Spinal cord (tissue), 10 donors: Measurements from ENCODE around the gene CHERP. TPM values are rescaled to one million over a fixed set of nuclear protein-coding genes. Genes with fewer than 3 reads are reported as not detected.
"Not testable (repeated sequence)": the region's sequence is repeated elsewhere in the genome, so short reads cannot be mapped to it uniquely, and the experiment has no call there.

Source experiments
- DNase-seq, 6 donors: peaks; one replicate each; pipeline versions ENCODE4 v3.0.0 to v3.0.0-alpha.2; 2013 to 2015; ENCODE audit warnings: low spot score in 6 of 6, low read depth in 4 of 6
- H3K27ac ChIP-seq: one replicate; pipeline ENCODE4 v1.5.1; 2013; ENCODE audit warnings: low read depth, low read length, control low read depth
- H3K27me3 ChIP-seq: one replicate; pipeline ENCODE4 v1.6.1; 2013; ENCODE audit warnings: low read length; ENCODE audit not compliant: control insufficient read depth, insufficient read depth
- H3K36me3 ChIP-seq: one replicate; pipeline ENCODE4 v1.6.1; 2013; ENCODE audit warnings: low read length; ENCODE audit not compliant: control insufficient read depth, insufficient read depth
- H3K4me1 ChIP-seq: one replicate; pipeline ENCODE4 v1.6.1; 2013; ENCODE audit warnings: low read length; ENCODE audit not compliant: control insufficient read depth, insufficient read depth
- H3K4me3 ChIP-seq: one replicate; pipeline ENCODE4 v1.5.1; 2013; ENCODE audit warnings: low read depth, low read length, control low read depth
- H3K9me3 ChIP-seq: one replicate; pipeline ENCODE4 v1.6.1; 2013; ENCODE audit warnings: low read length; ENCODE audit not compliant: control insufficient read depth, insufficient read depth
- WGBS: methylation state at CpG from one replicate; pipeline ENCODE4 v1.1.5; 2013; ENCODE audit warnings: missing lambda C conversion rate; ENCODE audit not compliant: insufficient coverage; 5-methylcytosine and 5-hydroxymethylcytosine counted together
- polyA plus RNA-seq, 2 donors: library from polyadenylated mRNA; unstranded; fragments of 120-200 nt; gene quantifications; one replicate each; pipeline ENCODE4 v1.2.1, GENCODE V29; 2013; ENCODE audit not compliant: insufficient read length in 2 of 2
- total RNA-seq, 2 donors: library from RNA; depleted of rRNA in 1 of 2; stranded (reverse); fragments of 120-200 nt in 1 of 2; fragments of >200 nt in 1 of 2; gene quantifications; one replicate each; pipeline versions ENCODE4 v1.2.3 to v1.2.4, GENCODE V29; 2013 to 2014
- donor health status: healthy.

Gene CHERP
- total and polyA plus RNA-seq, 4 donors: 6.2 to 58.3 (median 33.6) TPM

GRCh38 chr19:16514383-16515019 lies 27.7 kb downstream of the CHERP start:
- H3K27ac ChIP-seq: no peak overlapping the region
- no peak overlapping the region for H3K4me3 ChIP-seq
- DNase-seq: no peak
- H3K36me3 ChIP-seq: peaks cover 96% of the 10 kb centered on the region
- no peaks in the 10 kb centered on the region for H3K27me3 ChIP-seq
- H3K9me3 ChIP-seq: no peaks in the 10 kb centered on the region
- peaks cover 11% of the 10 kb centered on the region for H3K4me1 ChIP-seq
- WGBS: 91% methylated on average over 20 of the region's 24 CpGs

GRCh38 chr19:16512611-16513010 lies 29.6 kb downstream of the CHERP start:
- H3K27me3 ChIP-seq, H3K4me3 ChIP-seq, H3K9me3 ChIP-seq, DNase-seq, H3K27ac ChIP-seq: not testable (repeated sequence)
- H3K36me3 ChIP-seq: peaks cover 88% of the 10 kb centered on the region
- 95% methylated on average over 8 of the region's 10 CpGs for WGBS
- H3K4me1 ChIP-seq: peaks cover 20% of the 10 kb centered on the region

DNA sequence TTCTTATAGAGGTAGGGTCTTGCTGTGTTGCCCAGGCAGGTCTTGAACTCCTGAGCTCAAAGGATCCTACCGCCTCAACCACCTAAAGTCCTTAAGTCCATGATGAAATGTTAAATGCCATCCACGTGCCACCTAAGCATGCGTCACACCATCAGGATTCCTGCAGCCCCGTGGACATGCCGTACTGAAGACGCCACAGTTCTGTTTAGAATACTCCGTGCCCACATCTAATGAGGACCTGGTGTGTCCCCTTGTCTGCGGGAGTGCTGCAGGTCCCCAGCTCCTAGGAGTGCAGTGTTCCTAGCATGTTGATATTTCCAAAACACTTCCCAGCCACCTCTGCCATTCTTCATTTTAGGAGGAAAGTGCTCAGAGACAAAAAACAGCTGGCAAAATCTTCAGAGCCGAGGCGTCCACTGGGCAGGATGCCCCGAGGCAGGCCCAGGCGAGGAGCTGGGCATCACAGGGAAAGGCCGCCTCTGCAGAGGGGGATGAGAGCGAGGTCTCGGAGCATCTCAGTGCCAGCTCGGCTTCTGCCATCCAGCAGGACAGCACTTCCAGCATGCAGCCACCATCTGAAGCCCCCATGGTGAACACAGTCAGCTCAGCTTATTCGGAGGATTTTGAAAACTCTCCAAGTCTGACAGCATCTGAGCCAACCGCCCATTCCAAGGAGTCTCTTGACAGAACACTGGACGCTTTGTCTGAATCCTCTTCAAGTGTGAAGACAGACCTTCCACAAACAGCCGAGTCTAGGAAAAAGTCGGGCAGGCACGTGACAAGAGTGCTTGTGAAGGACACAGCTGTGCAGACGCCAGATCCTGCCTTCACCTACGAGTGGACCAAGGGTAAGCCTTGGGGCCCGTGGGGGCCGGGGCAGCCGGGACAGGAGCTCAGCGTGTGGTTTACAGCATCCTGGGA lies 32.8 kb downstream of the CHERP start:
- peak; percentile 70 to 96 (median 82) for DNase-seq
- no peak overlapping the region for H3K4me3 ChIP-seq
- 56% methylated on average over 26 of the region's 28 CpGs for WGBS
- peaks cover 65% of the 10 kb centered on the region for H3K36me3 ChIP-seq
- H3K9me3 ChIP-seq: no peaks in the 10 kb centered on the region
- peak overlapping the region; percentile 84 for H3K27ac ChIP-seq
- peaks cover 20% of the 10 kb centered on the region for H3K4me1 ChIP-seq
- H3K27me3 ChIP-seq: no peaks in the 10 kb centered on the region

- H3K36me3 ChIP-seq: peaks cover 65% of the 10 kb centered on the region
- no peak overlapping the region for H3K4me3 ChIP-seq
Measured at GRCh38 chr19:16508546-16508945, 33.7 kb downstream of the CHERP start.

DNA sequence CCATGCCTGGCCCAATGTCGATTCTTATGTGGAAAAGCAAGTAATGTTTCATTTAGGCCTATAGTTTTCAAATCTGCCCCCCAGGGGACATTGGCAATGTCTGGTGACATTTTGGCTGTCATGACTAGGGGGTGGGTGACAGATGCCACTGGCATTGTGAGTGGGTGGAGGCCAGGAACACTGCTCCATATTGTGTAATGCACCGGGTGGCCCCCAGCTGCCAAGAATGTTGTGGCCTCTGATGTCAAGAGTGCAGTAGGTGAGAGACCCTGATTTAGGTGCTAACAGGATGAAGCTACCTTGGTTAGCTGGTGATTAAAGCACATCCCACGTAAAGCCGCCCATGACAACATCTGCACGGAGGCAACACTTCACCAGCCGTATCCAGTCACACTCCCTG lies 35.3 kb downstream of the CHERP start:
- 96% methylated on average over 5 of the region's 6 CpGs for WGBS
- Histone ChIP-seq H3K4me3 (no peak overlapping the region), H3K27ac (no peak overlapping the region), H3K27me3 (no peaks in the 10 kb centered on the region), H3K36me3 (peaks cover 64% of the 10 kb centered on the region), H3K4me1 (peaks cover 20% of the 10 kb centered on the region), H3K9me3 (no peaks in the 10 kb centered on the region)
- no peak for DNase-seq

More at GRCh38 chr19:16508546-16508945, 33.7 kb downstream of the CHERP start:
- no peak for DNase-seq
- H3K4me1 ChIP-seq: peaks cover 20% of the 10 kb centered on the region
- H3K27ac ChIP-seq: no peak overlapping the region
- H3K27me3 ChIP-seq: no peaks in the 10 kb centered on the region
- H3K9me3 ChIP-seq: no peaks in the 10 kb centered on the region
- WGBS: 100% methylated on average over 2 of the region's 5 CpGs

DNA sequence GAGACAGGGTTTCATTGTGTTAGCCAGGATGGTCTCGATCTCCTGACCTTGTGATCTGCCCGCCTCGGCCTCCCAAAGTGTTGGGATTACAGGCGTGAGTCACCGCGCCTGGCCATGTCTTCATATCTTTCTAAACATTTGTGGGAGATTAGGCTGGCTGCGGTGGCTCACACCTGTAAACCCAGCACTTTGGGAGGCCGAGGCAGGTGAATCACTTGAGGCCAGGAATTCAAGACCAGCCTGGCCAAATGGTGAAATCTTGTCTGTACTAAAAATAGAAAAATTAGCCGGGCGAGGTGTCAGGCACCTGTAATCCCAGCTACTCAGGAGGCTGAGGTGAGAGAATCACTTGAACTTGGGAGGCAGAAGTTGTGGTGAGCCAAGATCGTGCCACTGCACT lies 36.1 kb downstream of the CHERP start:
- 100% methylated on average over 4 of the region's 11 CpGs for WGBS
- not testable (repeated sequence) for H3K4me3 ChIP-seq

DNA sequence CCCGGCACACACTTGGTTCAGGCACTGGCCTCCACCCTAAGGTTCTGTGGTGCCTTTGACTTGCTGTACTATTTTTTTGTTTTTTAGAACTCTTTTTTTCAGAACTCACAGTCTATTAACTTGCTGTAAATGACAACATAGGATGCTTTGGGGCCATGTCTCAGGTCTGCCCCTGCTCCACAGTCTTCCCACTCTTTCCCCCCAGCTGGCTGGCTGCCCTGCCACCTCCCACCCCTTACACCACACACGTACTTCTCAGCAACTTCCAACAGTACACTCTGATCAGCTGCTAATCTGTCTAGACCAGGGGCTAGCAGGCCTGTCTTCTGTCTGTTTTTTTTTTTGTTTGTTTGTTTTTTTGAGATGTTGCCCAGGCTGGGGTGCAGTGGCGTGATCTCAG lies 38.0 kb downstream of the CHERP start:
- WGBS: 94% methylated on average over 2 of the region's 3 CpGs
- no peaks in the 10 kb centered on the region for H3K27me3 ChIP-seq
- no peak overlapping the region for H3K4me3 ChIP-seq
- peaks cover 7% of the 10 kb centered on the region for H3K4me1 ChIP-seq
- H3K9me3 ChIP-seq: no peaks in the 10 kb centered on the region
- no peak overlapping the region for H3K27ac ChIP-seq
- H3K36me3 ChIP-seq: peaks cover 50% of the 10 kb centered on the region
- DNase-seq: no peak

More for the DNA sequence above, 36.1 kb downstream of the CHERP start:
- not testable (repeated sequence) for H3K27ac ChIP-seq, DNase-seq, H3K27me3 ChIP-seq, H3K9me3 ChIP-seq
- Histone ChIP-seq H3K4me1 (peaks cover 20% of the 10 kb centered on the region), H3K36me3 (peaks cover 60% of the 10 kb centered on the region)

- 93% methylated on average over 6 of the region's 6 CpGs for WGBS
- peaks cover 18% of the 10 kb centered on the region for H3K36me3 ChIP-seq
- H3K9me3 ChIP-seq: no peaks in the 10 kb centered on the region
- no peak overlapping the region for H3K4me3 ChIP-seq
- H3K27ac ChIP-seq: no peak overlapping the region
- H3K27me3 ChIP-seq: no peaks in the 10 kb centered on the region
- peaks cover 12% of the 10 kb centered on the region for H3K4me1 ChIP-seq
- no peak for DNase-seq
Measured at GRCh38 chr19:16497837-16498236, 44.4 kb downstream of the CHERP start.

DNA sequence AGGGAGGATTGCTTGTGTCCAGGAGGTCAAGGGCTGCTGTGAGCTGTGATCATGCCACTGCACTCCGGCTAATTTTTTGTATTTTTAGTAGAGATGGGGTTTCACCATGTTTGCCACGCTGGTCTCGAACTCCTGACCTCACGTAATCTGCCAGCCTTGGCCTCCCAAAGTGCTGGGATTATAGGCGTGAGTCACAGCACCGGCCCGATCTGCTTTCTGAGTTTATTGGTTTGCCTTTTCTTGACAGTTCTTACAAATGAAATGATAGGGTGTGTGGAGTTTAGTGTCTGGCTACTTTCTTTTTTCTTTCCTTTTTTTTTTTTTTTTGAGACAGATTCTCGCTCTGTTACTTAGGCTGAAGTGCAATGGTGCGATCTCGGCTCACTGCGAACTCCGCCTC lies 45.2 kb downstream of the CHERP start:
- H3K36me3 ChIP-seq: peaks cover 10% of the 10 kb centered on the region
- DNase-seq: no peak
- H3K27ac ChIP-seq: no peak overlapping the region
- H3K4me3 ChIP-seq: peak overlapping the region; percentile 95
- H3K4me1 ChIP-seq: peaks cover 12% of the 10 kb centered on the region
- no peaks in the 10 kb centered on the region for H3K9me3 ChIP-seq
- H3K27me3 ChIP-seq: no peaks in the 10 kb centered on the region
- WGBS: 91% methylated on average over 7 of the region's 12 CpGs
